Liver (tissue), 9 donors: ENCODE results near the gene SELL. TPM values are rescaled to one million over a fixed set of nuclear protein-coding genes. Genes with fewer than 3 reads are reported as not detected.

ENCODE experiments used
- DNase-seq: peaks from one replicate; pipeline ENCODE4 v3.0.0-alpha.2; 2017; ENCODE audit warnings: low spot score
- H3K27ac ChIP-seq, 2 donors: one replicate each; pipeline ENCODE4 v1.7.0; 2013; ENCODE audit warnings: inconsistent platforms in 2 of 2, low read length in 2 of 2, control low read depth in 1 of 2, low read depth in 1 of 2, mild to moderate bottlenecking in 1 of 2
- H3K27me3 ChIP-seq, 4 donors: one replicate each; pipeline versions ENCODE4 v1.6.1 to v1.7.0; 2013; ENCODE audit warnings: low read length in 3 of 4, inconsistent platforms in 1 of 4, mild to moderate bottlenecking in 1 of 4, moderate library complexity in 1 of 4; ENCODE audit not compliant: control insufficient read depth in 4 of 4, insufficient read depth in 4 of 4
- H3K36me3 ChIP-seq, 4 donors: one replicate each; pipeline versions ENCODE4 v1.6.1 to v1.7.0; 2013; ENCODE audit warnings: low read length in 3 of 4, mild to moderate bottlenecking in 3 of 4, low read depth in 1 of 4, moderate library complexity in 1 of 4; ENCODE audit not compliant: control insufficient read depth in 4 of 4, insufficient read depth in 3 of 4
- H3K4me1 ChIP-seq, 4 donors: one replicate each; pipeline versions ENCODE4 v1.6.1 to v1.7.0; 2013; ENCODE audit warnings: low read length in 3 of 4, mild to moderate bottlenecking in 3 of 4, moderate library complexity in 1 of 4; ENCODE audit not compliant: control insufficient read depth in 4 of 4, insufficient read depth in 4 of 4
- H3K4me3 ChIP-seq, 3 donors: one replicate each; pipeline versions ENCODE4 v1.6.1 to v1.7.0; 2013; ENCODE audit warnings: low read length in 3 of 3, control low read depth in 1 of 3, low read depth in 1 of 3, mild to moderate bottlenecking in 1 of 3
- H3K9ac ChIP-seq, 2 donors: one replicate each; pipeline ENCODE4 v1.7.0; 2013; ENCODE audit warnings: low read length in 2 of 2, mild to moderate bottlenecking in 2 of 2, moderate library complexity in 2 of 2, control low read depth in 1 of 2, low read depth in 1 of 2
- H3K9me3 ChIP-seq, 4 donors: one replicate each; pipeline versions ENCODE4 v1.6.1 to v1.7.0; 2013; ENCODE audit warnings: low read length in 3 of 4; ENCODE audit not compliant: control insufficient read depth in 4 of 4
- ATF3 ChIP-seq: IDR thresholded peaks from 2 replicates; pipeline ENCODE4 v1.6.1; 2016; ENCODE audit warnings: antibody characterized with exemption
- CTCF ChIP-seq: fragments of 150-350 bp; IDR thresholded peaks from 2 replicates; pipeline ENCODE4 v1.5.1; 2017; ENCODE audit warnings: improper control_type of control experiment, low read depth, low read length; ENCODE audit not compliant: missing input control
- EGR1 ChIP-seq, 2 donors: IDR thresholded peaks; 2 replicates each; pipeline ENCODE4 v1.6.1; 2016 to 2018; ENCODE audit warnings: antibody characterized with exemption in 2 of 2, low read depth in 2 of 2
- GABPA ChIP-seq, 2 donors: IDR thresholded peaks in 1 of 2; conservative IDR thresholded peaks in 1 of 2; 2 replicates each; pipeline ENCODE4 v1.6.1; 2016; ENCODE audit warnings: antibody characterized with exemption in 2 of 2, mild to moderate bottlenecking in 1 of 2, moderate library complexity in 1 of 2
- HNF4G ChIP-seq: IDR thresholded peaks from 2 replicates; pipeline ENCODE4 v1.6.1; 2016; ENCODE audit warnings: antibody characterized with exemption
- JUND ChIP-seq, 2 donors: IDR thresholded peaks; 2 replicates each; pipeline ENCODE4 v1.6.1; 2016; ENCODE audit warnings: antibody characterized with exemption in 2 of 2
- MAX ChIP-seq: IDR thresholded peaks from 2 replicates; pipeline ENCODE4 v1.6.1; 2016; ENCODE audit warnings: antibody characterized with exemption
- NR2F2 ChIP-seq: IDR thresholded peaks from 2 replicates; pipeline ENCODE4 v1.6.1; 2016; ENCODE audit warnings: antibody characterized with exemption
- SP1 ChIP-seq: IDR thresholded peaks from 2 replicates; pipeline ENCODE4 v1.6.1; 2018; ENCODE audit warnings: antibody characterized with exemption, mild to moderate bottlenecking
- TAF1 ChIP-seq: conservative IDR thresholded peaks from 2 replicates; pipeline ENCODE4 v1.6.1; 2016; ENCODE audit warnings: antibody characterized with exemption, mild to moderate bottlenecking
- WGBS: extraction: QIAGEN DNeasy Blood & Tissue Kit; methylation state at CpG from one replicate; pipeline ENCODE4 v1.1.7; 2013; 5-methylcytosine and 5-hydroxymethylcytosine counted together
- polyA plus RNA-seq, 2 donors: library from polyadenylated mRNA; stranded (reverse) in 1 of 2; unstranded in 1 of 2; fragments of 200-250 nt in 1 of 2; fragments of >200 nt in 1 of 2; fragmentation: Nextera tagmentation in 1 of 2; extraction: Ambion mirVana in 1 of 2; gene quantifications; one replicate each; pipeline versions ENCODE4 v1.2.1 to v1.2.3, GENCODE V29; 2013 to 2015
- total RNA-seq, 2 donors: library from RNA; depleted of rRNA; stranded (reverse); fragments of >200 nt; gene quantifications; one replicate each; pipeline ENCODE4 v1.2.3, GENCODE V29; 2014
- TF ChIP-seq, protein P1 (sequence below): IDR thresholded peaks from 2 replicates; pipeline ENCODE4 v1.6.1; 2016; ENCODE audit warnings: antibody characterized with exemption, mild to moderate bottlenecking
- donor health status: healthy.
- donor health status: healthy.
- donor health status: healthy.
- donor health status: healthy.
- donor health status: healthy.

Gene SELL
- total and polyA plus RNA-seq, 4 donors = 1.5 to 9.9 (median 4.8) TPM

DNA sequence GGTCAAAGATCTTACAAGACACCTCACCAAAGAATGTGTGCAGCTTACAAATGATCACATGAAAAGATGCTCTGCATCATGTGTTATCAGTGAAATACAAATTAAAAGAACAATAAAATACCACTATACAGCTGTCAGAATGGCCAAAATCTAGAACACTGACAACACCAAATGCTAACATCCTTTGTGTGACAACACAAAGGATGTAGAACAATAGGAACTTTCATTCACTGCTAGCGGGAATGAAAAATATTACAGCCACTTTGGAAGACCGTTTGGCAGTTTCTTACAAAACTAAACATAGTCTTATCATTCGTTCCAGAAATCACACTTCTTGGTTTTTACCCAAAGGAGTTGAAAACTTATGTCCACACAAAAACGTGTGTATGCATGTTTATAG lies 60.9 kb downstream of the SELL start (continued):
- TF ChIP-seq ATF3 (no peak), NR2F2 (no peak), HNF4G (no peak), SP1 (no peak)

DNA sequence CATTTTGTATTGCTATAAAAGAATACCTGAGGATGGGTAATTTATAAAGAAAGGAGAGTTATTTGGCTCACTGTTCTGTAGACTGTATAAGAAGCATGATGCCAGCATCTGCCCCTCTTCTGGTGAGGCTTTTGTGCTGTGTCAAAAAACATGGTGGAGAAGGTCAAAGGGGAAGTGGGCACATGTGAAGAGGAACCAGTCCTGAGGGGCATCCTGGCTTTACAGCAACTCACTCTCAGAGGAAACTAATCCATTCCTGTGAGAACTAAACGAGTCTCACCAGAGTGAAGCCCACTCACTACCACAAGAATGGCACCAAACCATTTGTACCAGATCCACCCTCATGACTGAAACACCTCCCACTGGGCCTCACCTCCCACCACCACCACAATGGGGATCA lies 62.7 kb downstream of the SELL start:
- no peak for TF ChIP-seq EGR1 (IDR thresholded peaks at IDR 0.05; ENCODE audit: low read depth in 2 of 2)
- Histone ChIP-seq H3K27me3 (no peaks in the 10 kb centered on the region), H3K9me3 (no peaks in the 10 kb centered on the region), H3K4me3 (no peak overlapping the region), H3K4me1 (no peaks in the 10 kb centered on the region), H3K36me3 (no peaks in the 10 kb centered on the region), H3K9ac (no peak overlapping the region), H3K27ac (no peak overlapping the region)
- no peak for DNase-seq
- 69% methylated on average over 1 of the region's 1 CpG for WGBS

DNA sequence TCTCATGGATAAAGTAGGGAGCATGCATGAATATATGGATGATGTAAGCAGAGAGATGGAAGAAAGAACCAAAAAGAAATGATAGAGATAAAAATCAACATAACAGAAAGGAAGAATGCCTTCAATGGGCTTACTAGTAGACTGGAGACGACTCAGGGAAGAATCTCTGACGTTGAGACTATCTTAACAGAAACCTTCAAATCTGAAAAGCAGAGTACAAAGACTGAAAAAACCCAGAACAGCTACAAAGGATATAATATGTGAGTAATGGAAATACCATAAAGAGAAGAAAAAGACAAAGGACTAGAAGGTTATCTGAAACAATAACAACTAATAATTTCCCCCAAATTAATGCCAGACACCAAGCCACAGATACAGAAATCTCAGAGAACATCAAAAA lies 63.2 kb downstream of the SELL start:
- Histone ChIP-seq H3K27ac (no peak overlapping the region), H3K9ac (no peak overlapping the region), H3K27me3 (no peaks in the 10 kb centered on the region), H3K36me3 (no peaks in the 10 kb centered on the region), H3K4me3 (no peak overlapping the region), H3K9me3 (no peaks in the 10 kb centered on the region), H3K4me1 (no peaks in the 10 kb centered on the region)
- TF ChIP-seq MAX = no peak
- no peak for TF ChIP-seq ATF3
- TF ChIP-seq NR2F2 = no peak
- TF ChIP-seq, protein P1, sequence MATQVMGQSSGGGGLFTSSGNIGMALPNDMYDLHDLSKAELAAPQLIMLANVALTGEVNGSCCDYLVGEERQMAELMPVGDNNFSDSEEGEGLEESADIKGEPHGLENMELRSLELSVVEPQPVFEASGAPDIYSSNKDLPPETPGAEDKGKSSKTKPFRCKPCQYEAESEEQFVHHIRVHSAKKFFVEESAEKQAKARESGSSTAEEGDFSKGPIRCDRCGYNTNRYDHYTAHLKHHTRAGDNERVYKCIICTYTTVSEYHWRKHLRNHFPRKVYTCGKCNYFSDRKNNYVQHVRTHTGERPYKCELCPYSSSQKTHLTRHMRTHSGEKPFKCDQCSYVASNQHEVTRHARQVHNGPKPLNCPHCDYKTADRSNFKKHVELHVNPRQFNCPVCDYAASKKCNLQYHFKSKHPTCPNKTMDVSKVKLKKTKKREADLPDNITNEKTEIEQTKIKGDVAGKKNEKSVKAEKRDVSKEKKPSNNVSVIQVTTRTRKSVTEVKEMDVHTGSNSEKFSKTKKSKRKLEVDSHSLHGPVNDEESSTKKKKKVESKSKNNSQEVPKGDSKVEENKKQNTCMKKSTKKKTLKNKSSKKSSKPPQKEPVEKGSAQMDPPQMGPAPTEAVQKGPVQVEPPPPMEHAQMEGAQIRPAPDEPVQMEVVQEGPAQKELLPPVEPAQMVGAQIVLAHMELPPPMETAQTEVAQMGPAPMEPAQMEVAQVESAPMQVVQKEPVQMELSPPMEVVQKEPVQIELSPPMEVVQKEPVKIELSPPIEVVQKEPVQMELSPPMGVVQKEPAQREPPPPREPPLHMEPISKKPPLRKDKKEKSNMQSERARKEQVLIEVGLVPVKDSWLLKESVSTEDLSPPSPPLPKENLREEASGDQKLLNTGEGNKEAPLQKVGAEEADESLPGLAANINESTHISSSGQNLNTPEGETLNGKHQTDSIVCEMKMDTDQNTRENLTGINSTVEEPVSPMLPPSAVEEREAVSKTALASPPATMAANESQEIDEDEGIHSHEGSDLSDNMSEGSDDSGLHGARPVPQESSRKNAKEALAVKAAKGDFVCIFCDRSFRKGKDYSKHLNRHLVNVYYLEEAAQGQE = no peak
- TF ChIP-seq TAF1 = no peak
- no peak for TF ChIP-seq GABPA (IDR thresholded peaks at IDR 0.05 in 1 of 2, conservative IDR thresholded peaks at IDR 0.05 in 1 of 2)
- TF ChIP-seq JUND (IDR thresholded peaks at IDR 0.05) = no peak
- TF ChIP-seq SP1 = no peak
- no peak for TF ChIP-seq CTCF
- 77% methylated on average over 2 of the region's 2 CpGs for WGBS
- DNase-seq = no peak
